SK-N-SH (cell line): Measurements from ENCODE around the gene KIAA2012. TPM values are rescaled to one million over a fixed set of nuclear protein-coding genes. Genes with fewer than 3 reads are reported as not detected.

Source experiments
- CTCF ChIA-PET: fragments of 300-600, 350-600 bp; formaldehyde crosslinking; extraction: SDS; loops from one replicate; lab custom pipeline; 2021; lab: Yijun Ruan, JAX
- POLR2A ChIA-PET: fragments of 350-600 bp; sonication (Branson Sonifier 250); formaldehyde crosslinking; extraction: SDS; loops from one replicate; lab custom pipeline; 2020; ENCODE audit warnings: antibody characterized with exemption, inconsistent platforms; lab: Yijun Ruan, JAX
- DNase-seq: peaks from one replicate; pipeline ENCODE4 v3.0.0; 2012
- H2AFZ ChIP-seq: fragments of 200-600 bp; sonication (generic); 2 replicates; pipeline ENCODE4 v1.8.1; 2016; ENCODE audit warnings: antibody characterized with exemption, mild to moderate bottlenecking, low read depth
- H3F3A ChIP-seq: fragments of 200-600 bp; sonication (generic); replicated peaks from 2 replicates; pipeline ENCODE3; 2016; ENCODE audit warnings: antibody characterized with exemption, mild to moderate bottlenecking; ENCODE audit not compliant: insufficient read depth
- H3K27ac ChIP-seq, 2 experiments: fragments of 200-500 bp in 1 of 2; fragments of 200-600 bp in 1 of 2; sonication (Bioruptor generic) in 1 of 2; sonication (generic), shearing (Covaris generic) in 1 of 2; 2 replicates each; pipeline versions ENCODE4 v1.5.1 to v1.6.1; 2014 to 2016; ENCODE audit warnings: low read depth in 2 of 2, inconsistent platforms in 1 of 2, low read length in 1 of 2, mild to moderate bottlenecking in 1 of 2, mixed read lengths in 1 of 2
- H3K27me3 ChIP-seq: fragments of 200-600 bp; sonication (generic), shearing (Covaris generic); 2 replicates; pipeline ENCODE4 v1.6.1; 2016; ENCODE audit warnings: mixed run types; ENCODE audit not compliant: insufficient read depth
- H3K36me3 ChIP-seq, 2 experiments: fragments of 200-500 bp in 1 of 2; fragments of 200-600 bp in 1 of 2; sonication (Bioruptor generic) in 1 of 2; sonication (generic) in 1 of 2; replicated peaks in 1 of 2; 2 replicates each; pipeline versions ENCODE3 to v1.5.1; 2014 to 2016; ENCODE audit warnings: low read length in 1 of 2, mild to moderate bottlenecking in 1 of 2; ENCODE audit not compliant: insufficient read depth in 2 of 2, control insufficient read depth in 1 of 2
- H3K4me1 ChIP-seq, 2 experiments: fragments of 200-500 bp in 1 of 2; fragments of 200-600 bp in 1 of 2; sonication (Bioruptor generic) in 1 of 2; sonication (generic), shearing (Covaris generic) in 1 of 2; 2 replicates each; pipeline versions ENCODE4 v1.5.1 to v1.6.1; 2014 to 2016; ENCODE audit warnings: low read depth in 1 of 2, low read length in 1 of 2, mixed run types in 1 of 2; ENCODE audit not compliant: insufficient read depth in 2 of 2, control insufficient read depth in 1 of 2
- H3K4me2 ChIP-seq: fragments of 200-600 bp; sonication (generic), shearing (Covaris generic); 2 replicates; pipeline ENCODE4 v1.6.1; 2017; ENCODE audit warnings: mixed run types
- H3K4me3 ChIP-seq, 2 experiments: fragments of 200-500 bp in 1 of 2; fragments of 200-600 bp in 1 of 2; sonication (Bioruptor generic) in 1 of 2; sonication (generic), shearing (Covaris generic) in 1 of 2; 2 replicates each; pipeline versions ENCODE4 v1.5.1 to v1.8.1; 2014 to 2016; ENCODE audit warnings: low read depth in 2 of 2, inconsistent platforms in 1 of 2, low read length in 1 of 2, mild to moderate bottlenecking in 1 of 2, mixed read lengths in 1 of 2, moderate library complexity in 1 of 2
- H3K79me2 ChIP-seq: fragments of 200-600 bp; sonication (generic); 2 replicates; pipeline ENCODE4 v1.8.1; 2017; ENCODE audit warnings: mild to moderate bottlenecking; ENCODE audit not compliant: insufficient read depth
- H3K9ac ChIP-seq: fragments of 200-600 bp; sonication (generic); 2 replicates; pipeline ENCODE4 v1.6.1; 2017; ENCODE audit warnings: mixed run types
- H3K9me2 ChIP-seq: fragments of 200-600 bp; sonication (generic); 2 replicates; pipeline ENCODE4 v1.6.1; 2017; ENCODE audit warnings: mixed run types
- H3K9me3 ChIP-seq: fragments of 200-600 bp; sonication (generic); 2 replicates; pipeline ENCODE4 v1.6.1; 2017; ENCODE audit warnings: mixed run types, mild to moderate bottlenecking, moderate library complexity
- H4K20me1 ChIP-seq: fragments of 200-600 bp; sonication (generic); 2 replicates; pipeline ENCODE4 v1.6.1; 2017; ENCODE audit warnings: mild to moderate bottlenecking, mixed run types; ENCODE audit not compliant: insufficient read depth
- CHD2 ChIP-seq: fragments of 150-350 bp; IDR thresholded peaks from 2 replicates; pipeline ENCODE4 v1.6.1; 2018; ENCODE audit warnings: low read length; ENCODE audit not compliant: partially characterized antibody
- ELF1 ChIP-seq: IDR thresholded peaks from 2 replicates; pipeline ENCODE4 v1.4.0; 2012
- EP300 ChIP-seq, 2 experiments: IDR thresholded peaks; 2 replicates each; pipeline versions ENCODE4 v1.4.0 to v1.6.1; 2012; ENCODE audit warnings: borderline replicate concordance in 1 of 2, low read depth in 1 of 2, low read length in 1 of 2
- IRF3 ChIP-seq: fragments of 150-350 bp; IDR thresholded peaks from 2 replicates; pipeline ENCODE4 v1.6.1; 2016; ENCODE audit warnings: mild to moderate bottlenecking, low read depth, low read length
- MAX ChIP-seq: IDR thresholded peaks from 2 replicates; pipeline ENCODE4 v1.4.0; 2012; ENCODE audit warnings: low read depth
- MXI1 ChIP-seq: IDR thresholded peaks from 2 replicates; pipeline ENCODE4 v1.6.1; 2012; ENCODE audit warnings: mild to moderate bottlenecking, low read depth, low read length, improper control_type of control experiment
- NRF1 ChIP-seq: IDR thresholded peaks from 2 replicates; pipeline ENCODE4 v1.6.1; 2012; ENCODE audit warnings: low read depth, mild to moderate bottlenecking, low read length
- PBX3 ChIP-seq: IDR thresholded peaks from 2 replicates; pipeline ENCODE4; 2012
- RAD21 ChIP-seq: IDR thresholded peaks from 2 replicates; pipeline ENCODE4 v1.6.1; 2012; ENCODE audit warnings: mild to moderate bottlenecking, low read length
- SIN3A ChIP-seq: IDR thresholded peaks from 2 replicates; pipeline ENCODE4 v1.6.1; 2012; ENCODE audit warnings: low read depth, mild to moderate bottlenecking, low read length, moderate library complexity, borderline replicate concordance
- TAF1 ChIP-seq: IDR thresholded peaks from 2 replicates; pipeline ENCODE4 v1.6.1; 2012; ENCODE audit warnings: low read depth, mild to moderate bottlenecking, low read length, moderate library complexity, borderline replicate concordance
- USF2 ChIP-seq: fragments of 150-350 bp; IDR thresholded peaks from 2 replicates; pipeline ENCODE4 v1.6.1; 2017; ENCODE audit warnings: antibody characterized with exemption, low read length, low read depth, borderline replicate concordance
- YY1 ChIP-seq: IDR thresholded peaks from 2 replicates; pipeline ENCODE4 v1.4.0; 2012; ENCODE audit warnings: low read depth, mild to moderate bottlenecking
- ZBTB33 ChIP-seq: IDR thresholded peaks from 2 replicates; pipeline ENCODE4 v1.4.0; 2012; ENCODE audit warnings: low read depth, borderline replicate concordance
- WGBS: methylation state at CpG from one replicate; pipeline ENCODE4 v1.1.6; 2017; ENCODE audit warnings: low lambda C conversion rate; 5-methylcytosine and 5-hydroxymethylcytosine counted together
- polyA plus RNA-seq, 3 experiments: library from polyadenylated mRNA; depleted of rRNA; stranded (reverse); fragments of >200 nt; gene quantifications; 2 replicates each; pipeline ENCODE4 v1.2.3, GENCODE V29; 2012

KIAA2012 gene
- polyA plus RNA-seq, 1 of the 3 experiments (the other 2 are of a cell fraction), result 0.07 TPM

GRCh38 chr2:202044777-202045176, 28.3 kb upstream of the KIAA2012 start:
- H3K79me2 ChIP-seq, result peaks cover under 1% of the 10 kb centered on the region; the same call in 1 of the 2 replicates
- peaks cover 0 to 6% of the 10 kb centered on the region in 2 experiments for H3K36me3 ChIP-seq
- ChIA-PET CTCF (no interaction called here), POLR2A (no interaction called here)
- H3K9ac ChIP-seq, result no peak overlapping the region
- no peaks in the 10 kb centered on the region for H3K9me2 ChIP-seq
- no peak overlapping the region for H3K4me2 ChIP-seq
- H3K27me3 ChIP-seq, result no peaks in the 10 kb centered on the region
- no peak overlapping the region for H3K4me3 ChIP-seq
- H3F3A ChIP-seq, result peaks cover 3% of the 10 kb centered on the region
- H4K20me1 ChIP-seq, result no peaks in the 10 kb centered on the region
- no peak overlapping the region for H3K27ac ChIP-seq
- no peak overlapping the region for H2AFZ ChIP-seq
- H3K9me3 ChIP-seq, result no peaks in the 10 kb centered on the region
- no peak for DNase-seq
- no peak for TF ChIP-seq ZBTB33
- TF ChIP-seq YY1, result no peak
- no peak for TF ChIP-seq RAD21
- no peak for TF ChIP-seq CHD2
- TF ChIP-seq, all 33 proteins: peak for 0
- peaks cover 6 to 12% of the 10 kb centered on the region in 2 experiments for H3K4me1 ChIP-seq

- peaks cover 0 to 18% of the 10 kb centered on the region in 2 experiments for H3K4me1 ChIP-seq
- no peak overlapping the region for H3K9ac ChIP-seq
- H3K4me2 ChIP-seq, result no peak overlapping the region
- H3K4me3 ChIP-seq, result no peak overlapping the region
- no peaks in the 10 kb centered on the region for H3K9me2 ChIP-seq
- H3F3A ChIP-seq, result peaks cover 3% of the 10 kb centered on the region
- no peaks in the 10 kb centered on the region for H4K20me1 ChIP-seq
- no peaks in the 10 kb centered on the region for H3K79me2 ChIP-seq
- no peaks in the 10 kb centered on the region for H3K27me3 ChIP-seq
- ChIA-PET CTCF (interaction anchor here (0.9 kb wide), 2 partner anchors 36 to 53 kb away, joined by 3 to 4 read pairs; no protein-coding TSS in a partner anchor), POLR2A (interaction anchor here (0.6 kb wide), 1 partner anchor 181 kb away, joined by 3 read pairs; no protein-coding TSS in a partner anchor)
- WGBS, result 92% methylated on average over 7 of the region's 7 CpGs
- no peak for DNase-seq
- H3K9me3 ChIP-seq, result no peaks in the 10 kb centered on the region
- no peaks in the 10 kb centered on the region for H3K36me3 ChIP-seq
- no peak overlapping the region for H2AFZ ChIP-seq
- TF ChIP-seq USF2 (no peak), MXI1 (no peak), TAF1 (no peak), YY1 (no peak), EP300 (IDR thresholded peaks at IDR 0.05; ENCODE audit: borderline replicate concordance in 1 of 2, low read depth in 1 of 2, low read length in 1 of 2) (no peak), MAX (no peak), ELF1 (no peak), IRF3 (no peak), PBX3 (no peak), SIN3A (no peak), NRF1 (no peak), RAD21 (no peak)
- TF ChIP-seq, all 33 proteins: peak for 0
- no peak overlapping the region for H3K27ac ChIP-seq
These were observed 26.5 kb upstream of the KIAA2012 start for GRCh38 chr2:202046572-202046971.
